A673 (cell line): ENCODE results near the gene KNDC1.

Experiments used
- CTCF ChIP-seq: fragments of 300-800, 200-600 bp; sonication (generic); conservative IDR thresholded peaks from 2 replicates; pipeline ENCODE4 v1.5.1; 2017; ENCODE audit warnings: low read depth, mild to moderate bottlenecking, antibody characterized with exemption, low read length, moderate library complexity, mixed read lengths
- EZH2 ChIP-seq: fragments of 200-600 bp; sonication (generic); IDR thresholded peaks from 2 replicates; pipeline ENCODE4 v1.6.1; 2017; ENCODE audit warnings: borderline replicate concordance, low read depth, mild to moderate bottlenecking, mixed read lengths, antibody characterized with exemption, low read length; ENCODE audit not compliant: poor library complexity, severe bottlenecking

GRCh38 chr10:133162910-133163856 lies 3.2 kb downstream of the KNDC1 start:
- TF ChIP-seq CTCF (no peak), EZH2 (no peak)
